Measurements from ENCODE around the gene PAX6. TPM values are rescaled to one million over a fixed set of nuclear protein-coding genes. Genes with fewer than 3 reads are reported as not detected.
"Not testable (repeated sequence)": the region's sequence is repeated elsewhere in the genome, so short reads cannot be mapped to it uniquely, and the experiment has no call there.

Gene PAX6
- total RNA-seq, 2 donors from 2014 or later = not detected

GRCh38 chr11:31767685-31768084 is 43.4 kb downstream of the PAX6 start:
- Mint-ChIP-seq H3K9me3 (no peaks in the 10 kb centered on the region), H3K27me3 (no peaks in the 10 kb centered on the region), H3K4me1 (ENCODE audit: low read depth in 2 of 2) (peaks cover 0 to 3% of the 10 kb centered on the region in 2 donors), H3K4me3 (no peak overlapping the region), H3K36me3 (no peaks in the 10 kb centered on the region), H3K27ac (no peak overlapping the region)
- no peak for ATAC-seq
- no peak for DNase-seq (ENCODE audit: low spot score)

- H3K4me3 Mint-ChIP-seq = no peak overlapping the region
- no peak for ATAC-seq
- no peaks in the 10 kb centered on the region for H3K9me3 Mint-ChIP-seq
- no peak for DNase-seq (ENCODE audit: low spot score)
- peaks cover 0 to 3% of the 10 kb centered on the region in 2 donors for H3K4me1 Mint-ChIP-seq (ENCODE audit: low read depth in 2 of 2)
- no peaks in the 10 kb centered on the region for H3K27me3 Mint-ChIP-seq
- no peaks in the 10 kb centered on the region for H3K36me3 Mint-ChIP-seq
- no peak overlapping the region for H3K27ac Mint-ChIP-seq
Measured at GRCh38 chr11:31767066-31767465, 44.1 kb downstream of the PAX6 start.

GRCh38 chr11:31764766-31765165 is 46.4 kb downstream of the PAX6 start:
- H3K36me3 Mint-ChIP-seq = no peaks in the 10 kb centered on the region
- H3K4me3 Mint-ChIP-seq = no peak overlapping the region
- H3K4me1 Mint-ChIP-seq (ENCODE audit: low read depth in 2 of 2) = no peaks in the 10 kb centered on the region
- no peak overlapping the region for H3K27ac Mint-ChIP-seq
- ATAC-seq = no peak
- DNase-seq (ENCODE audit: low spot score) = no peak
- H3K27me3 Mint-ChIP-seq = no peaks in the 10 kb centered on the region
- H3K9me3 Mint-ChIP-seq = no peaks in the 10 kb centered on the region

- no peak for ATAC-seq
- no peaks in the 10 kb centered on the region for H3K27me3 Mint-ChIP-seq
- no peaks in the 10 kb centered on the region for H3K9me3 Mint-ChIP-seq
- H3K4me1 Mint-ChIP-seq (ENCODE audit: low read depth in 2 of 2) = no peaks in the 10 kb centered on the region
- DNase-seq (ENCODE audit: low spot score) = no peak
- H3K27ac Mint-ChIP-seq = no peak overlapping the region
- H3K4me3 Mint-ChIP-seq = no peak overlapping the region
- H3K36me3 Mint-ChIP-seq = no peaks in the 10 kb centered on the region
Measured at GRCh38 chr11:31764261-31764660, 46.9 kb downstream of the PAX6 start.

GRCh38 chr11:31763296-31763695 is 47.8 kb downstream of the PAX6 start:
- DNase-seq (ENCODE audit: low spot score) = no peak
- Mint-ChIP-seq H3K27me3 (no peaks in the 10 kb centered on the region), H3K36me3 (no peaks in the 10 kb centered on the region), H3K9me3 (no peaks in the 10 kb centered on the region), H3K27ac (no peak overlapping the region), H3K4me3 (no peak overlapping the region), H3K4me1 (ENCODE audit: low read depth in 2 of 2) (no peaks in the 10 kb centered on the region)
- no peak for ATAC-seq

- Mint-ChIP-seq H3K27ac (no peak overlapping the region), H3K27me3 (no peaks in the 10 kb centered on the region), H3K4me3 (no peak overlapping the region), H3K4me1 (ENCODE audit: low read depth in 2 of 2) (no peaks in the 10 kb centered on the region), H3K9me3 (no peaks in the 10 kb centered on the region), H3K36me3 (no peaks in the 10 kb centered on the region)
- no peak for DNase-seq (ENCODE audit: low spot score)
- ATAC-seq = no peak
Measured at GRCh38 chr11:31761636-31762035, 49.5 kb downstream of the PAX6 start.

- H3K4me1 Mint-ChIP-seq (ENCODE audit: low read depth in 2 of 2) = no peaks in the 10 kb centered on the region
- H3K4me3 Mint-ChIP-seq = no peak overlapping the region
- ATAC-seq (no peak), DNase-seq (ENCODE audit: low spot score) (no peak)
- H3K27ac Mint-ChIP-seq = no peak overlapping the region
- no peaks in the 10 kb centered on the region for H3K9me3 Mint-ChIP-seq
- H3K27me3 Mint-ChIP-seq = no peaks in the 10 kb centered on the region
- H3K36me3 Mint-ChIP-seq = no peaks in the 10 kb centered on the region
Measured at GRCh38 chr11:31757260-31757835, 53.8 kb downstream of the PAX6 start.

- DNase-seq (ENCODE audit: low spot score) (no peak), ATAC-seq (no peak)
- no peaks in the 10 kb centered on the region for H3K4me1 Mint-ChIP-seq (ENCODE audit: low read depth in 2 of 2)
- no peak overlapping the region for H3K4me3 Mint-ChIP-seq
- no peaks in the 10 kb centered on the region for H3K27me3 Mint-ChIP-seq
- H3K27ac Mint-ChIP-seq = no peak overlapping the region
- peaks cover 9% of the 10 kb centered on the region for H3K36me3 Mint-ChIP-seq
- H3K9me3 Mint-ChIP-seq = peaks cover 5% of the 10 kb centered on the region
Measured at GRCh38 chr11:31747581-31747980, 63.5 kb downstream of the PAX6 start.

GRCh38 chr11:31740731-31741368 is 70.3 kb downstream of the PAX6 start:
- peaks cover 12% of the 10 kb centered on the region for H3K9me3 Mint-ChIP-seq
- H3K4me3 Mint-ChIP-seq; H3K36me3 Mint-ChIP-seq; DNase-seq (ENCODE audit: low spot score); H3K27ac Mint-ChIP-seq; ATAC-seq; H3K4me1 Mint-ChIP-seq (ENCODE audit: low read depth in 2 of 2); H3K27me3 Mint-ChIP-seq: not testable (repeated sequence)

- Mint-ChIP-seq H3K4me3 (no peak overlapping the region), H3K9me3 (peaks cover 12% of the 10 kb centered on the region), H3K27me3 (no peaks in the 10 kb centered on the region), H3K36me3 (peaks cover 6% of the 10 kb centered on the region), H3K4me1 (ENCODE audit: low read depth in 2 of 2) (no peaks in the 10 kb centered on the region), H3K27ac (no peak overlapping the region)
- DNase-seq (ENCODE audit: low spot score) (no peak), ATAC-seq (no peak)
Measured at GRCh38 chr11:31740131-31740530, 71.0 kb downstream of the PAX6 start.

Data from natural killer cell treated with Interleukin-12 subunit alpha and Interleukin-12 subunit beta and Interleukin-15 and Interleukin-18, amount 100 ng/mL, for 72 hours (primary cell).